Measurements from ENCODE around the gene AHNAK2.

The AHNAK2 gene

DNA sequence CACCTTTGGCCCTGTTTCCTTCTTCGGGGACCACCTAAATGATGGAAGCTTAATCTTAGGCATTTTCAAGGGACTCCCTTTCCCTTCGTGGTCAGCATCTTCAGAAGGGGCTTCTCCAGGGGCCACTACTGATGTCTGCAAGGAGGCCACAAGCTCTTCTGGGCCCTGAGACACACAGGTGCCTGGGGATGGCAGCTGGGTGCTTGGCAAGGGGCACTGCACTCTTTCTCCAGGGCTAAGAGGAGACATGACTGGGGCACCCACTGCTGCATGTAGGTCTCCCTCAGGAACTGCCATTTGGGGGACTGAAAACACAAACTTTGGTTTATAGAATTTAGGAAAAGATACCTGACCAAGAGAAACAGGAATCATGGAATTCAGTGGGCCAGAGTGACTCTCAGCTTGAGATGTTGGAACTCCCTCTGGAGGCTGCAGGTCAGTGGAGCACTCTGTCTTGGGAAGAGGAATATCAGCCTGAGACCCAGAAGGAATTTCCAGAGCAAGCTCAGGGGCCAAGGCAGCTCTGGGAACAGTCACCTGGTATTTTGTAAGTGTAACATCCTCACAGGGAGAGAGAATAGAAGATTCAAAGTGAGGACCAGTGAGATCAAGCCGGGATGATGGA lies 37.5 kb downstream of the AHNAK2 start:
- no peak for DNase-seq (ENCODE audit: low read depth in 2 of 3, low spot score in 1 of 3)

DNA sequence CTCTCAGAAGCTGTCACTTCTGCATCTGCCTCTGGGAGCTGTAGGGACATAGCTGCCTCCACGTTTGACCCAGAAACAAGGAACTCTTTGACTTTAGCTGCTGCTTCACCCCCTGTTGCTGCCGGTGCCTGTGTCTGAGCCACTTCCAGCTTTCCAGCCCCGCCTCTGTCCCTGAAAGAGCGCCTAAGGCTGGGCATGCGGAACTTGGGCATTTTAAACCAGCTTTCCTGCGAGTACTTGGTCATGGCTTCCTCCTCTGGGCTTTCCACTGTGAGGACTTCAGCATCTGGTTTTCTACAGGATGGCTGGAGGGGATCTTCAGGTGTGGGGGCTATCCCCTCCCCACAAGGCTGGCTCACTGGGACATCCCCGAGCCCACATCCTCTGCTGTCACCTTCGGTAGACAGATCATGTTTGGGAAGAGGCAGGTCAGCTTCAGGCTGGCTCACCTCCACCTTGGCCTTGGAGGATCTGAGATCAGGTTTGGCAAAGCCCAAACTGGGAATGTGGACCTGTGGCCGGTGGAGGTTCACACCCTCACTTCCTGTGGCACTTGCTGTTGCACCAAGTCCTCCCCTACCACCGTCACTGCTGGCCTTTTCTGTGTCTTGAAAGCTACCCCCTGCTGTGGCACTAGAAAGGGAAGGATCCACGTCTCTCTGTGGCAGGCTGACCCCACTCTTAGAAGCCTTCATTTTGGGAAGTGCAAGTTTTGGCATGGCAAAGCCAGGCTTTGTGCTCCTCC lies 38.3 kb downstream of the AHNAK2 start:
- no peak for DNase-seq (ENCODE audit: low read depth in 2 of 3, low spot score in 1 of 3)

DNA sequence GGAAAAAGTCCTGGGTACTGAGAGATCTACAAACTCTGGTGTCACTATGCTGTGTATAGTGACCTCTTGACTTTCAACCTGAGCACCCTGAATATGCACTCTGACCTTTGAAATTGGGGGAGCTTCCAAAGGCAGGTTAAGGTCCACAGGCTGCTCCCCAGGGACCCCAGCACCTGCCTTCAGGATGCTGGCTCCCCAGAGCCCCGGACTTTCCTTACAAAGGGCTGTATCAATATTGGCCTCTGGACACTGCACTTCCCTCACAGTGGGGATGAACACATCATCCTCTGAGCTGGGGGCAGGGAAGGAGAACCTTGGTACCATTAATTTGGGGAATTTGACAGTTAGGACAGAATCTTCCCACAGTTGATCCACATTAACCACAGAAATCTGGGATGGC lies 39.2 kb downstream of the AHNAK2 start:
- DNase-seq (ENCODE audit: low read depth in 2 of 3, low spot score in 1 of 3), result no peak

DNA sequence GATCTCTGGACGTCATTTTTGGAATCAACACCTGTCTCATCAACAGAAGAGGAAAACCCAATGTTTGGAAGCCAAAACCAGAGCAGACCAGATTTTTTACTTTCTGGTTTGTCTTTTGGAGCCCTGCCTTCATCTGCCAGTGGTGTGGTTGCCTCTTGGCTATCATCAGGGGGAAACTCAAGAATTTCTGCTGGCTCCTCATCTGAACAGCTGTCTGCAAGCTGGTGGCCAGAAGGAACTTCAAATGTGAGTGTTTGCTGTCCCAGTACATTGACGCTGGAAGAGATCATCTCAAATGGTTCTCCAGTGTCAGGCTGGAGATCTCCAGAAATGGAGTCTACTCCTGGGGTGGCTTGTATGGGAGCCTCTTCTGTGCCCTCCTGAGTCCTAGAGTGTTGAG lies 39.7 kb downstream of the AHNAK2 start:
- no peak for DNase-seq (ENCODE audit: low read depth in 2 of 3, low spot score in 1 of 3)

DNA sequence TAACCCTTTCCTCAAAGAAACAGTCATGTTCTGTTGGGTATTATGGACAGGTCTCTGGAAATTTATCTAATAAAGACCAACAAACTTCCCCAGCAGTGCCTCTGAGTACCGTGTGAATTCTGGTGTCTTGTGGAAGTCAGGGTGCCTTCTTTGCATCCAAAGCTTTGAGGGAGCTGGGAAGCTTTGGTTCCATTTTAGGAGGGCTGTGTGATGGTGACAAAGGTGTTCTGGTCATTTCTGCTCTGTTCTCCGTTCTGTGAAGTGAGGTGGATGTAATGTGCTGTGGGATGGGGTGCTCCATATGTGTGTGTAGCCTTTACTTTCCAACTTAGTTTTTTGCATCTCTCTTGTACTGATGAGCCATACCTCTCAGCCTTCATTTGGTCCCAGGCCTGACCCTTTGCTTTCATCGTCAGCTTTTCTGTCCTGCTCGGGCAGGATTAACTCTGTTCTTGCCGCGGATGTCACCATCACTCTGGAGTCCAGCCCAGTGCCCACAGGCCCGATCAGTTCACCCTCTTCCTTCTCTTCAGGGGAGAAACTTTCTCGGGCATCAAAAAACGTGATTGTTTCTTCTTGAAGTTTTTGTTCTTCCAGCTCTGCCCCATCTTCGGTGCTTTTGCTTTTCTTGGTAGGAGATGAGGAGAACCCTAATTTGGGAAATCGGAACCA lies 40.3 kb downstream of the AHNAK2 start:
- no peak for DNase-seq (ENCODE audit: low read depth in 2 of 3, low spot score in 1 of 3)

DNA sequence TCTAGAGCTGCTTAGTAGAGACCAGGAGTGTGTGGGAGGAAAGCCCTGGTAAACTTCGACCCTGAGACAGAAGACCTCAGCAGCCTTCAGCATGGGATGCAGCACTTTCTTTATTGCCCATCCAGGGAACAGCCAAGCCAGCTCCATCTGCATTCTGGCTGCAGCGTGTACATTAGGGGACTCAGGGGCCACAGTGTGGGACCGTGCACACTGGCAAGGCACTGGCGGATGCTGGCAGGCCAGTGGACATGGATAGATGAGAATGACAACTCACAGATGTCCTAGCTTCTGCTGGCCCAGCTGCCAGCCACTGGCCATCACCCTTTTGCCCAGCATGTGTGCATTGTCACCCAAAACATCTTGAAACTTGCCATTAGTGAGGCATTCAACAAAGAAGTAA lies 41.0 kb downstream of the AHNAK2 start:
- DNase-seq (ENCODE audit: low read depth in 2 of 3, low spot score in 1 of 3), result no peak

DNA sequence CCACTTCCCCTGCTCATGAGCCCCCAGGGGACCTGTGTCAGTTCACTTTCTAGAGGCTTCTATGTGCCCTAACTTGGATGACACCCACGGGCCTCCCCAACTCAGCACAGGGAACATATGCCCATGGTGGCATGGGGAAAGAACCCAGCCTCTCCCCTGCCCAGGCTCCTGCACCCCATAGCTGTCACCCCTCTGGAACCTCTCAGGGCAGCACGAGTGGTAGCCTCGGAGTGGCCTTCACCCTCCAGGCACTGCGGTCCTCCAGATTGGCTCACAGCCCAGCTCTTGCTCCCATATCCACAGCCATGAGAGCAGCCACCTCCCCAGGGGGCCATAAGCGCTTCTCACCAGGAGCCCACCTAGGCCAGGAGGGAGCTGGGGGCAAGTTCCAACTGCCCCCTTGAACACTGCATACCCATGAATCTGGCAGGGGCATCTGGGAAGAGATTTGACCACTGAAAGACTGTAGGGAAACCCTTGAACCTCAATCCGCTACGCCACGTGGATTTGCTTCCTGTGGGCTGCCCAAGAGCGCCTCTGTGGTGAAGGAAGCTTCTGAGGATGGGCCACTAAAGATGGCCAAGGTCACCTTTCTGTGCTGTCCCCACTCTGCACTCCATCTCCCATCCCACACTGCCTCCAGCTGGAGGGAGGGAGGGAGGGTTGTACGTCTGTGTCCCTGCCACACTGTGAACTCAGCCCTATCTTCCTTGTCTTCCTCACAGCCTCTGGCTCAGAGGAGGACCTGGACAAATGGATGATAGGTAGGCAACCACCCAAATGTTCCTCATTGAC lies 41.6 kb downstream of the AHNAK2 start:
- no peak for DNase-seq (ENCODE audit: low read depth in 2 of 3, low spot score in 1 of 3)

DNA sequence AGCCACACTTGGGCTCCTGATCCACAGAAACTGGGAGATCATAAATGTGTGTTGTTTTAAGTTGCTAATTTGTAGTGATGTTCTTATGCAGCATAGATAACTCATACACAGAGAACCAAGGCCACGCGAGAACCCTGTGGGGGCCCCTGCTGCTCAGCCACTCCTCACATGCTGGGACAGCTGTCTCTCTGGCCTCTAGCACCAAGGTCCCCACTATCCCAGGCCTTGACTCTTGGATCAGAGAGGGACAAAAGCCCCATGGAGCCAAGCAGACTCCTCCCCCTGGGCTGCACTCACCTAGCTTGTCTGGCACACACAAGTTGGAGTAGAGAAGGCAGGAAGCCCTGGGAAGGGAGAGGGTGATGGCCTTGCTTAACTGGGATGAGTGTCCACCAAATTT lies 42.2 kb downstream of the AHNAK2 start:
- no peak for DNase-seq (ENCODE audit: low read depth in 2 of 3, low spot score in 1 of 3)

DNA sequence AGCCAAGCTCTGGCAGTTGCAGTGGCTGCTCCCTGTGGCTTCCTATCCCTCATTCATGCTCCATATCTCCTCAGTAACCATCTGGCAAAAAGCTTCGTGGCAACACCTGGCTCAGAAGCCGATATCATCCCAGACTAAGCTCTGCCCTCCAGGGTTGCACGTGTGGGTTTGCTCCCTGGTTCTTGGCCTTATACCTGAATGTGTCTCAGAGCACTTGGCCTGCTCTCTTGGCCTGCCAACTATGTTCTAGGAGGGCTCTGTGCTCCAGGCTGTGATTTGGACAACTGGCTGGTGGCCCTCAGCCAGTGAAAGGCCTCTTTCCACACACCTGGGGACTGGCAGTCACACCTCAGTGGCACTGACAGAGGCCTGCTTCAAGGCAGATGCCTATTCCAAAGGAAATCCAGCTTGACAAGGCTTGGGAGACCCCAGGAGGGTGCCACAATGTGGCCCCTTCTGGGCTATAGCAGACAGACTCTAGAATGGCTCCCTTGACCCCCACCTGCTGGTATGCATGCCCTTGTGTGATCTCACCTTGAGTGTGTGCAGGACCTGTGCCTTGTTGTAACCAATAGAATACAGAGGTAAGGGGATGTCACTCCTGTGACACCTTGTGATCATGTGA lies 43.0 kb downstream of the AHNAK2 start:
- DNase-seq (ENCODE audit: low read depth in 2 of 3, low spot score in 1 of 3), result no peak

DNA sequence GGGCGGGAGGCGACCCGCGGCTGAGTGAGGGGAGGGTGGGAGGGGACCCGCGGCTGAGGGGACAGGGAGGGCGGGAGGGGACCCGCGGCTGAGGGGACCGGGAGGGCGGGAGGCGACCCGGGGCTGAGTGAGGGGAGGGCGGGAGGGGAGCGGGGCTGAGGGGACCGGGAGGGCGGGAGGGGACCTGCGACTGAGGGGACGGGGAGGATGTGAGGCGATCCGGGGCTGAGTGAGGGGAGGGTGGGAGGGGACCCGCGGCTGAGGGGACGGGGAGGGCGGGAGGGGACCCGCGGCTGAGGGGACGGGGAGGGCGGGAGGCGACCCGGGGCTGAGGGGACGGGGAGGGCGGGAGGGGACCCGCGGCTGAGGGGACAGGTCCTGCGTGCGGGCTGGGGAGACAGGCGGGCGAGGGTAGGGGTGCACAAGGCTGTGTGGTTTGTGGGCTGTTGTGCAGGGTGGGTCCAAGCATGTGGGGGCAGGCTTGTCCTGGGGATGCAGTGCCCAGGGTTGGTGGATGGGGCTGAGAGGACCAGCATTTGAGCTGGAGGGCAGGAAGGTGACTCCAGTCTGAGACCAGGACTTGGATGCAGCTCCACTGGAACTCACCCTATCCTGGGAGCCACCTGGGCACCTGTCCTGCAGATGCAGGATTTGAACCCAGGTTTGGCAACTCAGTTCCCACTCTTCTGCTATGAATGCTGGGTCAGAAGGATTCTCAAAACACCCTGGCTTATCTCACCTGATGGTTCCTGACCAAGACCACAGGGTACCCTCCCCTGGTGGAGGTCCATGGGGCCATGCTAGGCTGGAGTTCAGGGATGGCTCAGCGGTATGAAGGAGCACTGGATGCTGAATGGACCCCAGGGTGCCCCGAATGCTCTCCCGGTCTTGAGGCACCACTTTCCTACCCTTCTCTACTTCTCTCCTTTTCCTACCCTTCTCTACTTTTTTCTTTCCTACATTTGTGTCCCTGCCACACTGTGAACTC lies 44.1 kb downstream of the AHNAK2 start:
- no peak for DNase-seq (ENCODE audit: low read depth in 2 of 3, low spot score in 1 of 3)

DNA sequence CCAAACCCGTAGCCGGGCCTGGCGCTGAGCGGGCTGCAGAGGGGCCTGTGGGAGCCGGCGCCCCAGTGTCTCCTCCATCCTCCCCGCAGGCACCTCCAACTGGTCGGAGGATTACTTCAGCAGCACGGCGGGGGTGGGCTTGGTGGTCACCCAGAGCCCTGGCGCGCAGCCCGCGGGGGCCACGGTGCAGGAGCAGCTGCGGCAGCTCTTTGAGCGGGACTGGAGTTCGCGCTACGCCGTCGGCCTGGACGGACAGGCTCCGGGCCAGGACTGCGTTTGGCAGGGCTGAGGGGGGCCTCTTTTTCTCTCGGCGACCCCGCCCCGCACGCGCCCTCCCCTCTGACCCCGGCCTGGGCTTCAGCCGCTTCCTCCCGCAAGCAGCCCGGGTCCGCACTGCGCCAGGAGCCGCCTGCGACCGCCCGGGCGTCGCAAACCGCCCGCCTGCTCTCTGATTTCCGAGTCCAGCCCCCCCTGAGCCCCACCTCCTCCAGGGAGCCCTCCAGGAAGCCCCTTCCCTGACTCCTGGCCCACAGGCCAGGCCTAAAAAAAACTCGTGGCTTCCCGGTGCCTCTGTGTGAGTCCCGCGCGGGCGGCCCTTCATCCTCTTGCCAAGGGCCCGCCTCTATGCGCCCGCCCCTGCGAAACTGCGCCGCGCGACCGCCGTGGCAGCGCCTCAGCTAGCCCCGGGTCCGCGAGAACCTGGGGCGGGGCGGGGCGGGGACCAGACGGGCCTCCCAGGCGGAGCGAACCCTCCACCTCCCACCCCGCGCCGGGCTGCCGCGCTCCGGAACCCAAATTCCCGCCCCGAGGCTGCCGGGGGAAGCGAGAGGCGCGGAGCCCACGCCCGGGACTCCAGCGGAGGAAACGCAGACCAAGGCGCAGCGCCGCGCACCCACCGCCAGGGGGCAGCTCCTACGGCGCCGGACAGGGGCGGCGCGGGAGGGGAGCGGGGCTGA lies 45.2 kb downstream of the AHNAK2 start:
- peak; percentile 75 to 84 (median 84) for DNase-seq (ENCODE audit: low read depth in 2 of 3, low spot score in 1 of 3)

DNA sequence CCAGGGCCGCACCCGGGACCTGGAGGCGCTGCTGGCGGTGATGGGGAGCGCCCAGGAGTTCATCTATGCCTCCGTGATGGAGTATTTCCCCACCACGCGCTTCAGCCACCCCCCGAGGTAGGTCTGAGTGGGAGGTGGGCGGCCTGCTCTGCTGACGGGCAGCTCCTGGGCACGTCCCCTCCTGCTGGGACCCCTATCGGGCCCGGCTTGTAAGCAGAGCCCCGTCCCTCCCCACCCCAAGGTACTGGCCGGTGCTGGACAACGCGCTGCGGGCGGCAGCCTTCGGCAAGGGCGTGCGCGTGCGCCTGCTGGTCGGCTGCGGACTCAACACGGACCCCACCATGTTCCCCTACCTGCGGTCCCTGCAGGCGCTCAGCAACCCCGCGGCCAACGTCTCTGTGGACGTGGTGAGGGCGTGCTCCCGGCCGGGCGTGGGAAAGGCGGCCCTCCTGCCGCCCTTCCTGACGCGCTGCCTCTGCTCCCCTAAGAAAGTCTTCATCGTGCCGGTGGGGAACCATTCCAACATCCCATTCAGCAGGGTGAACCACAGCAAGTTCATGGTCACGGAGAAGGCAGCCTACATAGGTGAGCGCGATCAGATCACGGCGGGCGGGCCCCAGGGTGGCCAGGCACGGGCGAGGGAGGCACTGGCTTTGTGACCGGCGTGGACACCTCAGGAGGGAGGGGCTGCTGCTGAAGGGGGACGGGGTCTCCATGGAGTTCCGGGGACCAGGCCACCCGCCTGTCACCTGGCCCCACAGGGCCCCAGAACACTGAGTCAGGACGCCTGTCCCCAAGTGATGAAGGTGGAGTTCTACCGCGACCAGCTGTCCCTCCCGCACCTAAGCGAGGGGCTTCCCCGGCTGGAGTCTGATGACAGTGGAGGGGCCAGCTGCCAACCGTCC lies 46.2 kb downstream of the AHNAK2 start:
- DNase-seq (ENCODE audit: low read depth in 2 of 3, low spot score in 1 of 3), result no peak

DNA sequence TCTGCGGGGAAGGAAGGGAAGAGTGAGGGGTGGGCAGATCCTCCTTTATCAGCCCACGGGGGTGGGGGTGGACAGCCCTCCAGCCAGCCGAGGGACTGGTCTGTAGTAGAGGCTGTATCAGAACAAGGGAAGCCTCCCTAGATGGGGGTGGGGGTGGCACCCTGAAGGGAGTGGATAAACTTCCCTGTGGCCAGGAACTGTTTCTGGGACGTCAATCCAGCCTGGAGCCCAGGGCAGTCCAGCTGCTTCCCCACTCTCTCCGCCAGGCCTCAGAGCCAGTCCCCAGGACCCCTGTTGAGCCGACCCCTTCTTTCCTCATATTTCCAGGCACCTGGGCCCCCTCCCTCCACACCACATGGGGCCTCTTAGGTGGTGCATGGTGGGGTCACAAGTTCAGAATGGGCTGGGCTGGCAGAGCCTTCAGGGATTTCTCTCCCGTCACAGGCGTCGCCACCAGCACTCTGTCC lies 46.8 kb downstream of the AHNAK2 start:
- DNase-seq (ENCODE audit: low read depth in 2 of 3, low spot score in 1 of 3), result no peak

DNA sequence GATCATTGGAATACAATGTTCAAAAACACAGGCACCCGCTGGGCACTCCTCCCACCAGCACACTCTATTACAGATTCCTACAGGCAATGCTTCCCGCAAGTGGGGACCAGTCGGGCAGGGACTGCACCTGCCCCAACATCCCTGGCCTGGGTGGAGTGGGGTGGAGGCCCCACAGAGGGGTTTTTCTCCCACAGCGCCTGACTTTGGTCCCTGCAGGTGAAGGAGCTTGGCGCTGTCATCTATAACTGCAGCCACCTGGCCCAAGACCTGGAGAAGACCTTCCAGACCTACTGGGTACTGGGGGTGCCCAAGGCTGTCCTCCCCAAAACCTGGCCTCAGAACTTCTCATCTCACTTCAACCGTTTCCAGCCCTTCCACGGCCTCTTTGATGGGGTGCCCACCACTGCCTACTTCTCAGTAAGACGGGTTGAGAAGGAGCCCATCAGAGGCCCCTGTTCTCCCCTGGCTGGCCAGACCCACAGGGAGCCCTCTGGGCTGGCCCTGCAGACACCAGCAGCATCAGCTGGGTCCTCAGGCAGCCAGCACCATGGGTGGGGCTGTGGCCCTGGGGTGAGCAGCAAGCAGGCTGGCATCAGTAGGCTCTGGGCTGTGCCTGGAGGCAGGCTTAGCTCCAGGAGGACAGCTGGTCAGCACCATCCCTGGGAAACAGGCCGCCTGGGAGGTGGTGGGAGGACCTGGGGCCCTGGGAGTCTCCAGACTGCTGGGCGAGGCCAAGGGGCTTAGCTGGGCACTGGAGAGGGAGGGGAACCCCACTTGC lies 47.5 kb downstream of the AHNAK2 start:
- DNase-seq (ENCODE audit: low read depth in 2 of 3, low spot score in 1 of 3), result no peak

DNA sequence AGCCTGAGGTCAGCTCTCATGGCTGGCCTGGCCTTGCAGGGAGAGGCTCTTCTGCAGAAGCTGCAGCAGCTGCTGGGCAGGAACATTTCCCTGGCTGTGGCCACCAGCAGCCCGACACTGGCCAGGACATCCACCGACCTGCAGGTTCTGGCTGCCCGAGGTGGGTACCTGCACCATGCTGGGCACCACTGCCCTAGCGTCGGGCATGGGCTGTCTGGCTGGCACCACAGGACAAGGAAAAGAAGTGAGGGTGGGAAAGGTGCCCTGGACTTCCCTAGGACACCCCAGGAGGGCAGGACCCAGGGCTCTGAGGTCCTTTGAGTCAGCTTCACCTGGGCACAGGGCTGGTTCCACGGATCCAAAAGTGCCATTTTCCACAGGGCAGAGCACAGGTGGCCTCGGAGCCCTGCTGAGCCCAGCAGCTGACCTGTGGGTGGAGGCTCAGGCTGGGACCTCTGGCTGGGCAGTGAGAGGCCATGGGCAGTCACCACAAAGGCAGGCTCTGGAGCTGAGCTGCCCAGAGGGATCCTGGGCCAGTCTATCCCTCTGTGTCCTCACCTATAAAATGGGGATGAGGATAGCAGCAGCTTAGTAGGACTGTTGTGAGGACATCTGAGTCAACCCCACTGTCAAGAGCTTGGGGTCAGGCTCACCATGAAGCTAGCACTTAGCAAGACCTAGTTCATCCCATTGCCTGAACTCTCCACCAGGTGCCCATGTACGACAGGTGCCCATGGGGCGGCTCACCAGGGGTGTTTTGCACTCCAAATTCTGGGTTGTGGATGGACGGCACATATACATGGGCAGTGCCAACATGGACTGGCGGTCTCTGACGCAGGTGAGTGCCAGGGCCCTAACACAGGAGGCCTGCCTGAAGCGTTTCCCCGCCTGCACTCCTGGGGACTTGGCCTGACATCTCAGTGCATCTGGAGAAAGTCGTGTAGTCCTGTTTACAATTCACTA lies 48.6 kb downstream of the AHNAK2 start:
- no peak for DNase-seq (ENCODE audit: low read depth in 2 of 3, low spot score in 1 of 3)
